Activated CD8-positive, alpha-beta memory T cell treated with anti-CD3 and anti-CD28 coated beads for 36 hours (primary cell): ENCODE measurements around the gene CENPA. TPM values are rescaled to one million over a fixed set of nuclear protein-coding genes. Genes with fewer than 3 reads are reported as not detected.
"Not testable (repeated sequence)": the region's sequence is repeated elsewhere in the genome, so short reads cannot be mapped to it uniquely, and the experiment has no call there.

Experiments
- CTCF ChIA-PET: fragments of 350-600 bp; sonication (Branson Sonifier 250); formaldehyde crosslinking; loops from one replicate; lab custom pipeline; 2021; ENCODE audit warnings: antibody characterized with exemption; lab: Charles Lee
- POLR2A ChIA-PET: fragments of 350-600 bp; sonication (Branson Sonifier 250); formaldehyde crosslinking; loops from one replicate; lab custom pipeline; 2021; ENCODE audit warnings: antibody characterized with exemption; lab: Charles Lee
- total RNA-seq, 2 experiments: library from RNA; stranded (reverse); gene quantifications; one replicate each; pipeline ENCODE4 v1.2.3, GENCODE V29; 2021

Gene CENPA
- 10 to 100 TPM; 27.2 to 27.8 TPM for total RNA-seq

DNA sequence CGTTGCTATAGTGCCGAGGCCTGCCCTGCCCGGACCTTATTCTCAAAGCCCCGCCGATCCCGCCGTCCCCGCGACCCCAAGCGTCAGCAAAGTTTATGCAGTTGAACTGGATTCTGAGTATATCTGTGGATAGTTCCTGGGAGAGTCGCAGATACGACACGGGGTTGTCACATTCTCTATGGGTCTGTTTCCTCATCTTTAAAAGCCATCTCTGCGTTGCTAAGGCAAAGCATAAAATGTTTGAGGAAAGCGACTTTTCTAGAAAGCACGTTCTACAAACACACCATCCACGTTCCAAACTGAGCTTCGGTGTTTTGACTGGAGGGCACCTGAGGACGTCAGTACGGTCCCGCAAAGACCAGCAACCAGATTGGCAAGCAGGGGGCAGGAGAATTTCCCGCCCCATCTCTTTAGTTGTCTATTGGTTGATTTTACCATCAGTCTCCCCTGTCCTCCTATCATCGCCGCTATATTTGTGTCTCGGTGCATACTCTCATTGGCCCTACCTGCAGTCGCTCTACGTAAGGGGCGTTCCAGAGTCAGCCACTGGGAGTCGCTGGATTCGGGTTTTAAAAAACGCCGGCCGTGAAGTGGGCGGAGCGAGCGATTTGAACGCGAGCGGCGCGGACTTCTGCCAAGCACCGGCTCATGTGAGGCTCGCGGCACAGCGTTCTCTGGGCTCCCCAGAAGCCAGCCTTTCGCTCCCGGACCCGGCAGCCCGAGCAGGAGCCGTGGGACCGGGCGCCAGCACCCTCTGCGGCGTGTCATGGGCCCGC is at the start of gene CENPA:
CENPA (plus strand) TSS at position 626 of the 776 bp plus-strand sequence; CDS start at position 767, 141 bp downstream.
- POLR2A ChIA-PET = no interaction called here

DNA sequence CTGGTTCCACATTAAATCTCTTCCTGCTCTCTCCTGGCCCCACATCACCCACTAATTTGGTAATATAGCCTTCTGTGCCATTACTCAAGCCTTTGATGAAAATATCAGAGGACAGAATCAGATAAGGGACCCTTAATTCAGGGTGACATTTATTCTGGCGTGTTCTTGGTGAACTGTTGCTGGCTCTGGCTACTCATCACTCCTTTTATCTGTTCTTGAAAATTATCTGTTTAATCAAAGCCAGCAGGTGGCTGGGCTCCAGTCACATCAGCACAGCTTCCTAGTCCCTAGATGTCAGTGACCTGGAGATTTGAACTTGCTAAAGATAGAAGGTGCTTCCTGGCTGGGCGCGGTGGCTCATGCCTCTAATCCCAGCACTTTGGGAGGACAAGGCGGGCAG is 48.6 kb upstream of the CENPA start:
- POLR2A ChIA-PET = no interaction called here
- CTCF ChIA-PET = no interaction called here

More for the DNA sequence above, at the start of gene CENPA:
- CTCF ChIA-PET = interaction anchor here (1.5 kb wide), 1 partner anchor 17 kb away, joined by 3 read pairs; no protein-coding TSS in a partner anchor

DNA sequence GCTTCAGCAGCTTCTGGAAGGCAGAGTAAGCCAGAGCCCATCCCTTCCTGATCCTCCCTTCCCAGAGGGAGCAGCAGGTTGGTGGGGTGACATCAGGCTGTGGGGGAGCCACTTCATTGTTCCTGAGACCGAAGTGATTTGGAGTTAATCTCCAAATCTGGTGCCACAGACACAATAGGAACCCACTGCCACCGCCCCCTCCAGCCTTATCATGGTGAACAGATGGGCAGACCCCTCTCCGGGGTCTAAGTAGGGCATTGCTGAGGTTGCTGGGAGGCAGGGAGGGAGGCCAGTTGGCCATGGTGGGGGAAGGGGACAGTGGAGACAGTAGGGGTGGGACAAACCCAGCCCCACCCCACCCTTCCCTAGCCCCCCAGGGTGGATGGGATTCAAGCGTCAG is 47.4 kb upstream of the CENPA start:
- POLR2A ChIA-PET = no interaction called here
- CTCF ChIA-PET = no interaction called here

DNA sequence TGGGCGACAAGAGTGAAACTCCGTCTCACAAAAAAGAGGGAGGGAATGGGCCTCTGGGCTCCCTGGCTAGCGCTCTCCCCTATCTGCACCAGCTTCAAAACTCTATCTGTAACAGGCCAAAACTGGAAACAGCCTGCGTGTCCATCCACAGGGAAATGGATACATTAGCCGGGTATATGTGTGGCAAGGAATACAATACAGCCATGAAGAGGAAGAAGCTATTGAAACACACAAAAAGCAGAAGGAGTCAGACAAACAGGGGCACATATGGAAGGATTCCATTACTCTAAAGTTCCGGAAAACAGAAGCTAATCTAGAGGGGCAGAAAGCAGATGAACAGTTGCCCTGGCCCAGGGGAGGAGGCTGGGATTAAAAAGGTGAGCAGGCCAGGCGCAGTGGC is 46.3 kb upstream of the CENPA start:
- POLR2A ChIA-PET = no interaction called here
- CTCF ChIA-PET = interaction anchor here (1.2 kb wide), 1 partner anchor 162 kb away, joined by 3 read pairs; no protein-coding TSS in a partner anchor

DNA sequence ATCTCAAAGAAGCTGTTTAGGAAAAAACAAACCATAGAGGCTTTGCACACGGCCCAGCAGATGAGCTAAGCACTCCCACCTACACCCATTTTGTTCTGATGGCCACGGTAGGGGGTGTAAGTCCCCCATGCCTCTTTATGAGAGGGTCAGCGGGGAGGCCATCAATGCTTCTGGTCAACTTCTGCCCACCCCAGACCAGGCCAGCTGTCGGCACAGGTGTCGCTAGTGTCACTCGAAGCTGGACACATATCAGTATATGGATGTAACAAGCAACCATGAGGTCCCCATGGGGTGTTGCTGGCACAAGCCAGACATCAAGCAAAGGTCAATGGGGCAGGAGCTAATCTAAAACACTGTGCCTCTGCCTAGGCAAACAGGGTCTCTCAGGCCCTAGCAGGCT is 45.5 kb upstream of the CENPA start:
- ChIA-PET CTCF (no interaction called here), POLR2A (no interaction called here)

DNA sequence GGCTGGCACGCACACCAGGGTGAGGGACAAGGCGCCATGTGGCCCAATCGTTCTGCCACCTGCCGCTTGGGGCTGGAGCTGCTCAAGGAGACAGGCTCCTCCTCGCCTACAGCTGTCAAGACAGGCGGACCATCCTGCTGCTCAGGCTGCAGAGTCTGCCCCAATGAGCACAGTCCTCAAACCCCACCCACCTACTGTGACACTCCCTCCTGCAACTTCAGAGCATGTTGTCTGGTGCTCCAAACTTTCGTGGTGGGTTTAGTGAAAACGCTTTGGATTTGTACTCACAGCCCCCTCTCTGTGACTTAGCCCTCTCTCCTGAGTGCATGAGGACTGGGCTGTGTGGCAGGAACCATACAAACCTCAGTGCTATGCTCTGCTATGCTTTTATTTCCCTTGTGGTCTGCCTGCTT is 45.0 kb upstream of the CENPA start:
- POLR2A ChIA-PET = no interaction called here
- CTCF ChIA-PET = no interaction called here

DNA sequence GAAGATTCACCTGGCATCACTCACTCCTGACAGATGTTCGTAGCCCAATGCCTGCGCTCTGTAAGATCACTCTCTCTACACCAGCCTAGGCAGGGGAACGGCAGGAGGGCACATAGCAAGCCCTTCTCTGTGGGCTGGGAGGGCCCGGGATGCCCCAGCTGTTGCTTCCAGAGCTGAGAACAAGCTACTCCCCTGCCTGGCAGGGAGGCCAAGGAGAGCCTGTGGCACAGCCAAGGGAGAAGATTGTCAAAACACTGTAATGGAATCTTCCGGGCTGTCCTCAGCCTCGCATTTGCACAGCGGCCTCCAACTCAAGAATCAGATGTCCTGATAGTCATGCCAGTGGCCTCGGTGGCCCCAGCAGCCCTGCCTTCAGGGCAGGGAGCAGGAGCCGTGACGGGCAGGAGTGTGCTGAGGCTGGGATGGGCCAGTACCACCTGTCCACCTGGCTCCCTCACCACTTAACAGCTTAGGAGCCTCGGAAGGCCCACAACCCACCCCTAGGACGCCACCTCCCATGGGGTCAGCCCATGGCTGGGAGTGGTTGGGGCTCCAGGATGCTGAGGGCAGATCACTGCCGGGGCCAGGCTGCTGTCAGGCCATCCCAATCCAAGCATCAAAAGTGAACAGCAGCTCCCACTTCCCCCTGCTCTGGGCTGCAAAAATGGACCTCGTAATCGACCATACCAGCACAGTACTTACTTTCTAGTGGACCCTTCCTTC is 43.6 kb upstream of the CENPA start:
- ChIA-PET POLR2A (no interaction called here), CTCF (interaction anchor here (0.6 kb wide), 1 partner anchor 144 kb away, joined by 3 read pairs; no protein-coding TSS in a partner anchor)

DNA sequence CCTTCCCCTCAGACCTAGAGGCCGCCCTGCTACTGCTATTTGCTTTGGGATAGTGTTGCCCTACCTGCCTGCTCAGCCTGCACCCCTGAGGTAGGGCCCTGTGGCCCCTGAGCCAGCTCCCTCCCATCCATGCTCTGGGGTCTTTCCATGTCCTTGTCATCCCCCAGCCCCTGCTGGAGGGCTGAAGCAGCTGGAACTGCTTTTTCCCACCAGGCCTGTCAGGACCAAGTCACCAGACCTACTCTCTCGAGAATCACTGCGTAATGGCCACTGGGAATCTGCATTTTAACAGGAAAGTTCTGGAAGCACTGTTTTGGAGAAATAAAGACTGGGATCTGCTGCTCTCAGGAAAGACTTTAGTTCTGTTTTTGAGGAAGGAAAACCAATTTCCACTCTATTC is 42.0 kb upstream of the CENPA start:
- POLR2A ChIA-PET = no interaction called here
- CTCF ChIA-PET = interaction anchor here (0.7 to 1.3 kb wide), 3 partner anchors 19 to 253 kb away, joined by 3 read pairs; no protein-coding TSS in a partner anchor

DNA sequence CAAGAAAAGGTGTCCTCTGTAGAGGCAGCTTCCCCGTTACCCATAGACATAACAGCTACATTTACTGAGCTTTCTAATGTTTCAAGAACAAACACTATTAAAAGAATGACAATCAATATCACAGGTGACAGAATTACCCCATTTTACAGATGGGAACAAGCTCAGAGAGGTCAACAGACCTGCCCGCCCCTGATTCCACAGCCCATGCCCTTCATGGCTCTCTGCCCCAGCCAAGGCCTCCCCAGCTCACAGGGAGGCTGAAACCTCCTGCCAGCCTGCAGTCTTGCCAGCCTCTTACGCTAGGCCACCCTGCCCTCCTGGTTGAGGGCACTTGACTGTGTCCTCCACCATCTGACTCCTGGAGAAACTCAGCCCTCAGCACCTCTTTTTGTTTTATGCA is 40.9 kb upstream of the CENPA start:
- POLR2A ChIA-PET = interaction anchor here (0.7 kb wide), 1 partner anchor 141 kb away, joined by 3 read pairs; no protein-coding TSS in a partner anchor

DNA sequence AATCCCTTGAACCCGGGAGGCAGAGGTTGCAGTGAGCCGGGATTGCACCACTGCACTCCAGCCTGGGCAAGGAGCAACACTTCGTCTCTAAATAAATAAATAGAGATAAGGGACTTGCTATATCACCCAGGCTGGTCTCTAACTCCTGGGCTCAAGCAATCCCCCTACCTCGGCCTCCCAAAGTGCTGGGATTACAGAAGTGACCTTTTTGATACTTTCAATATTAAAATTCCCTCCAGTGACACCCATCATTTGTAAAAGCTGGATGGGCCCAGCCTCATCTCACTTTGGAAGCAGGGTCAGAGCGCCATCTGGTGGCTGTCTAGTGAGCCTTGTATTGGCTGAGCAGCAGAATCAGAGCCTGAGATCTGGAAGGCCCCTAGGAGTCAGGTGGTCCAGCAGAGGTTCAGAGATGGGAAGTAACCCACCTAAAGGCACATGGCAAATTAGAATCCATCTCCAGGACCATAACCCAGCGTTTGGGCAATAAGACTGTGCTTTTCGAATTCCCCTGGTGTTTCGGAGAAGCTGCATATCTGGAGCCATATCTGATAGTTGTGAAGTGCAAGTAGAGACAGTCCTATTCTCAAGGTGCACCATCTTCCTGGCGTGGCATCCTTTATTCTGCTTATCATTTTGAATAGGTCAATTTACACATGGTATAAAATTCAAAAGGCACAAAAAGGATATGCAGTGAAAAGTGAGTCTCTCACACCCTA is 40.1 kb upstream of the CENPA start:
- POLR2A ChIA-PET = no interaction called here
- CTCF ChIA-PET = interaction anchor here (0.5 to 4.7 kb wide), 9 partner anchors 12 to 459 kb away, joined by 3 to 19 read pairs (median 3); partner anchors contain the start of gene KCNK3

More for the DNA sequence above, 40.9 kb upstream of the CENPA start:
- CTCF ChIA-PET = interaction anchor here (0.9 to 4.7 kb wide), 6 partner anchors 18 to 154 kb away, joined by 3 to 19 read pairs (median 4); no protein-coding TSS in a partner anchor

DNA sequence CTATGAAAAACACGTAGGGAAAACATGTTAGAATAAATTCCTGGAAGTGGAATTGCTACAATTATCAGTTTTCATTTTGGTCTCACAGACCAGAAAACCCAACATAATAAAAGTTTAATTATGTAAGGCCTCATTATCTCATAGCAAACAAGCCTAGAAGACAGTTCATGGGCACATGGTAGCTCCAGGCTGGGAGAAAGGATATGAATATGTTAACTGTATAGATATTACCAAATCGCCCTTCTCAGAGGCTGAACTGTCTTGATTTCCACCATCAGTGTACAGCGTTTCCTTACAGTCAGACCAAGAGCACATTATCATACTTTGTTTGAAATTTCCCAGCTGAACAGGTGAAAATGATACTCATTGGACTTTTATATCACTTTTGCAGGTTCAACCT is 38.9 kb upstream of the CENPA start:
- POLR2A ChIA-PET = no interaction called here
- CTCF ChIA-PET = interaction anchor here (1.5 to 4.7 kb wide), 3 partner anchors 141 to 169 kb away, joined by 4 to 19 read pairs (median 6); no protein-coding TSS in a partner anchor

DNA sequence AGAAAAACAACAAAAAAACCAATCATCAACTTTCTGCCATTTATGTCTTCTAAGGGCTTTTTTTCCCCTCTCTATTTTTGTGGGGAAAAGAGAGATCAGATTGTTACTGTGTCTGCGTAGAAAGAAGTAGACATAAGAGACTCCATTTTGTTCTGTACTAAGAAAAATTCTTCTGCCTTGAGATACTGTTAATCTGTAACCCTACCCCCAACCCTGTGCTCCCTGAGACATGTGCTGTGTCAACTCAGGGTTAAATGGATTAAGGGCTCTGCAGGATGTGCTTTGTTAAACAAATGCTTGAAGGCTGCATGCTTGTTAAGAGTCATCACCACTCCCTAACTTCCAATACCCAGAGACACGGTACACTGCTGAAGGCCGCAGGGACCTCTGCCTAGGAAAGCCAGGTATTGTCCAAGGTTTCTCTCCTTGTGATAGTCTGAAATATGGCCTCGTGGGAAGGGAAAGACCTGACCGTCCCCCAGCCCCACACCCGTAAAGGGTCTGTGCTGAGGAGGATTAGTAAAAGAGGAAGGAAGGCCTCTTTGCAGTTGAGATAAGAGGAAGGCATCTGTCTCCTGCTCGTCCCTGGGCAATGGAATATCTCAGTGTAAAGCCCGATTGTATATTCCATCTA is 36.0 kb upstream of the CENPA start:
- POLR2A ChIA-PET, CTCF ChIA-PET: not testable (repeated sequence)

DNA sequence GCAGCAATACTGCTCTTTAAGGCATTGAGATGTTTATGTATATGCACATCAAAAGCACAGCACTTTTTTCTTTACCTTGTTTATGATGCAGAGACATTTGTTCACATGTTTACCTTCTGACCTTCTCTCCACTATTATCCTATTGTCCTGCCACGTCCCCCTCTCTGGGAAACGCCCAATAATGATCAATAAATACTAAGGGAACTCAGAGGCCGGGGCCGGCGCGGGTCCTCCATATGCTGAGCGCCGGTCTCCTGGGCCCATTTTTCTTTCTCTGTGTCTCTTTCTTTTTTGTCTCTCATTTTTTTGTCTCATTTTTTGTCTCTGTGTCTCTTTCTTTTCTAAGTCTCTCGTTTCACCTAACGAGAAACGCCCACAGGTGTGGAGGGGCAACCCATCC is 35.4 kb upstream of the CENPA start:
- POLR2A ChIA-PET, CTCF ChIA-PET: not testable (repeated sequence)

DNA sequence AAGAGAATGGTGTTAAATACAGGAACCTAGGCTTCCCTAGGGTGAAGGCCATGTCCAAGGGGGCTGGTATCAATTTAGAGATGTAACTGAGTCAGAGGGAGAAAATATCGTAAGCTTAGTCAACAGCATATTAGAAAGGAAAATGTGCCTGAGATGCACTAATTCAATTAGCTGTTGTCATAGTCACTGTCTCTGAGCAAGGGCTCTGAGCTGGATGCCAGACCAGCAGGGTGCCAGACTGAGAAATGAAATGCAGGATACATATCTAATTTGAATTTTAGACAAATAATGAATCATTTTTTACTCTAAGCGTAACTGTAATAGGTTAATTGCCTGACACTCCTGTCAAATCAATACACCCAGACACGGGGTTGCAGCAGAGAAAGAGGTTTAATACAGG is 33.2 kb upstream of the CENPA start:
- ChIA-PET CTCF (no interaction called here), POLR2A (no interaction called here)

DNA sequence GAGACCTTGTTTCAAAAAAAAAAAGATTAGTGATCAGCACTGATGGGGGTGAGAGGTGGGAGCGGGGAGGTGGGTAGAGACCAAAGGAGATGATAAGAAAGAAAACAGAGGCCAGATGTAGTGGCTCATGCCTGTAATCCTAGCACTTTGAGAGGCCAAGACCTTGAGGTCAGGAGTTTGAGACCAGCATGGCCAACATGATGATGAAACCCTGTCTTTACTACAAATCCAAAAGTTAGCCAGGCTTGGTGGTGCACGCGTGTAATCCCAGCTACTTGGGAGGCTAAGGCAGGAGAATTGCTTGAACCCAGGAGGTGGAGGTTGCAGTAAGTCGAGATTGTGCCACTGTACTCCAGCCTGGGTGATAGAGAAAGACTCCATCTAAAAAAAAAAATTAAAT is 31.3 kb upstream of the CENPA start:
- ChIA-PET CTCF (no interaction called here), POLR2A (interaction anchor here (0.7 kb wide), 1 partner anchor 15 kb away, joined by 3 read pairs; no protein-coding TSS in a partner anchor)

DNA sequence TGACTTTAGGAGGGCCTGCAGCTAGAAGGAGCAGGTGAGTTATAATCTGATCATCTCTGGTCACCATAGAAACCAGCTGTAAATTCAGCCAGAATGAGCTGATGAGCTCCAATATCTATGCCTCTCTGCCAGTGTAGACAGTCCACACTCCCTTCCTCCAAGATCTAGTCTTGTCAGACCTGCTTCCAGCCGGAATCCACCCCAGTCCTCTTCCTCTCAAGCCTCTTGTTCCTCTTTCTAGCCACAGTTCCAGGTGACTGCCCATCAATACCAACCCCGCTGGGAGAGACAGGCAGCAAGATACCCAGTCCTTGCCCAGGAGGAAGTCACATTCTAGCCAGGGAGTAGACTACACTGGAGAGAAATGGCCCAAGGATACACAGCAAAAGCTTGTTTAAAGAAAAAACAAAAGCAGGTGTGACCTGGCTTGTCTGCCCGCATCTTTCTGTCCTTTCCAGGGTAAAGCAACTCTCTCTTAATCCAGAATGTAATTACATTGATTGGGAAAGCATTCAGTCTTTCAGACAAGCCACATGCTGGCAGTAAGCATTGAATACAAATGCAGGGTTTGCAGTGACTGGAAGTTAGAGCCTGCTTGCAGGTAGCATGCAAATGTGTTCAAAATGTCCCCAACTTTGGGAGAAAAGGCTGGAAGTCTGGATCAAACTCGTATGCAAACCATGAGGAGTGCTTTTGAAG is 30.7 kb upstream of the CENPA start:
- POLR2A ChIA-PET = interaction anchor here (0.7 kb wide), 1 partner anchor 15 kb away, joined by 3 read pairs; no protein-coding TSS in a partner anchor

DNA sequence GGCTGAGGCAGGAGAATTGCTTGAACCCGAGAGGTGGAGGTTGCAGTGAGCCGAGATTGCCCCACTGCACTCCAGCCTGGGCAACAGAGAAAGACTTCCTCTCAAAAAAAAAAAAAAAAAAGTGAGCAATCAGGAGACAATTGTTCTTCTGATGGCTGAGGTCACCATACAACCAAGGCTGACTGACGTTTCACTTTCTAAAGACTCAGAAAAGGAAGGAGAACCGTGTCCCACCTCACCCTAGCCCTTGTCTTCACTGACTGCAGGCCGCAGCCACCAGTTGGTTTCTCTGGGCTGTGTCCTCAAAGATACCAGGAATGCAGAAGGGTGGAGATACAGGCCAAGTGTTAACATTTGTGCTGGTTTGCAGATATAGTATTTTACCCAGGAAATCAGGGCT is 29.5 kb upstream of the CENPA start:
- ChIA-PET POLR2A (no interaction called here), CTCF (no interaction called here)

More for the DNA sequence above, 30.7 kb upstream of the CENPA start:
- CTCF ChIA-PET = no interaction called here
